ENCODE results near the gene ACADSB. TPM values are rescaled to one million over a fixed set of nuclear protein-coding genes. Genes with fewer than 3 reads are reported as not detected.

The ACADSB gene
- polyA plus RNA-seq, 3 donors = 3.9 to 14.7 (median 7.5) TPM

DNA sequence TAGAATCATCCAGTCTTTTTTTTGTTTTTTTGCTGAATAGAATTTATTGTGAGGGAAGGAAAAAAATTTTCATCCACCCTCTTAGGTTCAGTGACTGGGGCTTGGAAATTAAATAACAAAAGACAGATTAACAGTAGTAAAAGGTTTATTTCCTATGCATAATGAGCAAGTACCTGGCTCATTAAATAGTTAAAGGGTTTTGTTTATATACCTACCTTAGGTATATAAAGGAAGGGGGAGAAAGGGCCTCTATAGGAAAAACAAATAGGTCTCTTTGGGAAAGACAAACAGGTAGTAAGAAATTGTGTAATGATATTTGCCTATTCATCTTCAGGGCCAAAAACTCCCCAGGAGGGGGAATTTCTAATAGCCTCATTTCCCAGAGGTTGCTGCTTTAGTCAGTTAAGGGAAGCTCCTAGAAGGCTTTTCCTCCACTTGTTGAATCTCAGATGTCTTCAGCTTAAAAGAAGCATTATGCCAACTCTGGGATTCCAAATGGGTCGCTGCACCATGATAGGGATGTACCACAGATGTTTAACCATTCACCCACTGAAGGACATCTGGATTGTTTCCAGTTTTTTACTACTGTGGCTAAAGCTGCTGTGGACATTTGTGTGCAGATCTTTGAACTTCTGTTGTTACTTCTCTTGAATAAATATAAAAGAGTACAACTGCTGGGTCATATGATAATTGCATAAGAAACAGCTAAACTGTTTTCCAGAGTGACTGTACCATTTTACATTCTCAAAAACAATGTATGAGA lies 11.3 kb downstream of the ACADSB start:
- no peak for DNase-seq
- no peak overlapping the region for H3K27ac Mint-ChIP-seq
- peaks cover 0 to 2% (median 0%) of the 10 kb centered on the region in 3 donors for H3K27me3 Mint-ChIP-seq (ENCODE audit: low read depth in 3 of 3)
- TF ChIP-seq, protein P1, sequence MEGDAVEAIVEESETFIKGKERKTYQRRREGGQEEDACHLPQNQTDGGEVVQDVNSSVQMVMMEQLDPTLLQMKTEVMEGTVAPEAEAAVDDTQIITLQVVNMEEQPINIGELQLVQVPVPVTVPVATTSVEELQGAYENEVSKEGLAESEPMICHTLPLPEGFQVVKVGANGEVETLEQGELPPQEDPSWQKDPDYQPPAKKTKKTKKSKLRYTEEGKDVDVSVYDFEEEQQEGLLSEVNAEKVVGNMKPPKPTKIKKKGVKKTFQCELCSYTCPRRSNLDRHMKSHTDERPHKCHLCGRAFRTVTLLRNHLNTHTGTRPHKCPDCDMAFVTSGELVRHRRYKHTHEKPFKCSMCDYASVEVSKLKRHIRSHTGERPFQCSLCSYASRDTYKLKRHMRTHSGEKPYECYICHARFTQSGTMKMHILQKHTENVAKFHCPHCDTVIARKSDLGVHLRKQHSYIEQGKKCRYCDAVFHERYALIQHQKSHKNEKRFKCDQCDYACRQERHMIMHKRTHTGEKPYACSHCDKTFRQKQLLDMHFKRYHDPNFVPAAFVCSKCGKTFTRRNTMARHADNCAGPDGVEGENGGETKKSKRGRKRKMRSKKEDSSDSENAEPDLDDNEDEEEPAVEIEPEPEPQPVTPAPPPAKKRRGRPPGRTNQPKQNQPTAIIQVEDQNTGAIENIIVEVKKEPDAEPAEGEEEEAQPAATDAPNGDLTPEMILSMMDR (IDR thresholded peaks at IDR 0.05) = no peak
- Histone ChIP-seq H3K79me2 (ENCODE audit: insufficient read depth, low read length) (no peaks in the 10 kb centered on the region), H2AFZ (ENCODE audit: insufficient read depth, low read depth, low read length, poor library complexity, severe bottlenecking) (no peak overlapping the region), H3K4me1 (ENCODE audit: control insufficient read depth in 1 of 2, insufficient read depth in 2 of 2, low read length in 2 of 2) (no peaks in the 10 kb centered on the region), H3K9ac (ENCODE audit: insufficient read depth, low read length, poor library complexity, severe bottlenecking) (no peak overlapping the region), H3K27me3 (ENCODE audit: control insufficient read depth in 2 of 2, insufficient read depth in 2 of 2, low read length in 2 of 2) (no peaks in the 10 kb centered on the region), H3K27ac (ENCODE audit: low read depth in 1 of 2, low read length in 2 of 2) (no peak overlapping the region), H4K20me1 (ENCODE audit: insufficient read depth, low read length) (no peaks in the 10 kb centered on the region), H3K4me2 (replicated peaks; ENCODE audit: extremely low read depth, low read length, poor library complexity, severe bottlenecking) (no peak overlapping the region), H3K4me3 (replicated peaks in 1 of 3; ENCODE audit: low read depth in 2 of 3, low read length in 3 of 3) (no peak overlapping the region), H3K36me3 (replicated peaks in 1 of 2; ENCODE audit: control insufficient read depth in 1 of 2, insufficient read depth in 2 of 2, low read length in 2 of 2) (no peaks in the 10 kb centered on the region), H3K9me3 (replicated peaks in 1 of 2; ENCODE audit: control insufficient read depth in 1 of 2, insufficient read depth in 1 of 2, low read length in 2 of 2) (no peaks in the 10 kb centered on the region)
- H3K4me1 Mint-ChIP-seq = no peaks in the 10 kb centered on the region
- peaks cover 0 to 4% (median 1%) of the 10 kb centered on the region in 7 donors for H3K9me3 Mint-ChIP-seq
- WGBS (ENCODE audit: insufficient coverage) = no CpG with 5 or more reads among the region's 1 CpG
- no peaks in the 10 kb centered on the region for H3K36me3 Mint-ChIP-seq
- intact Hi-C loops (cut with micrococcal nuclease) = no loop called here
- H3K4me3 Mint-ChIP-seq = no peak overlapping the region

DNA sequence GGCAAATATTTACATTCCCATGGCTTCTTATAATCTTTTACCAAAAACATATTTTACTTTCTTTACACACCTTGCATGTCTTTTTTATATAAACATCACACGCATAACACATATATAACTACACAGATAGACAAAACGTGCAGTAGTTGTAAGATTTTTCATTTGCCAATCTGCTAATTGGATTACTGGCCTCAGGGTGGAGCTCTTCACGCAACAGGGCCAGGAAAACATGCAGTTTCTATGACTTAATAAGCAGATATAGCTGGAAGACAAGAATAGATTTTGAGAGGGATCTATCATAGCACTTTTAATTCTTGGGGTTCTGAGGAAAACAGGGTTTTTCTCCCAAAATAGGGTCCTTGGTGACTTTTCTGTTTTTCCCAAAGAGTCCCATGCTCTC lies 12.7 kb downstream of the ACADSB start:
- H3K27ac Mint-ChIP-seq = no peak overlapping the region
- H3K9me3 Mint-ChIP-seq = peaks cover 0 to 4% (median 0%) of the 10 kb centered on the region in 7 donors
- no CpG with 5 or more reads among the region's 3 CpGs for WGBS (ENCODE audit: insufficient coverage)
- Histone ChIP-seq H3K4me2 (replicated peaks; ENCODE audit: extremely low read depth, low read length, poor library complexity, severe bottlenecking) (no peak overlapping the region), H3K36me3 (replicated peaks in 1 of 2; ENCODE audit: control insufficient read depth in 1 of 2, insufficient read depth in 2 of 2, low read length in 2 of 2) (no peaks in the 10 kb centered on the region), H3K27ac (ENCODE audit: low read depth in 1 of 2, low read length in 2 of 2) (no peak overlapping the region), H3K79me2 (ENCODE audit: insufficient read depth, low read length) (no peaks in the 10 kb centered on the region), H3K4me3 (replicated peaks in 1 of 3; ENCODE audit: low read depth in 2 of 3, low read length in 3 of 3) (no peak overlapping the region), H3K27me3 (ENCODE audit: control insufficient read depth in 2 of 2, insufficient read depth in 2 of 2, low read length in 2 of 2) (no peaks in the 10 kb centered on the region), H3K4me1 (ENCODE audit: control insufficient read depth in 1 of 2, insufficient read depth in 2 of 2, low read length in 2 of 2) (no peaks in the 10 kb centered on the region), H3K9ac (ENCODE audit: insufficient read depth, low read length, poor library complexity, severe bottlenecking) (no peak overlapping the region), H4K20me1 (ENCODE audit: insufficient read depth, low read length) (no peaks in the 10 kb centered on the region), H2AFZ (ENCODE audit: insufficient read depth, low read depth, low read length, poor library complexity, severe bottlenecking) (no peak overlapping the region), H3K9me3 (replicated peaks in 1 of 2; ENCODE audit: control insufficient read depth in 1 of 2, insufficient read depth in 1 of 2, low read length in 2 of 2) (no peaks in the 10 kb centered on the region)
- peaks cover 0 to 2% (median 0%) of the 10 kb centered on the region in 3 donors for H3K27me3 Mint-ChIP-seq (ENCODE audit: low read depth in 3 of 3)
- H3K4me1 Mint-ChIP-seq = no peaks in the 10 kb centered on the region
- TF ChIP-seq, protein P1 (IDR thresholded peaks at IDR 0.05) = peak; percentile 20
- DNase-seq = no peak
- intact Hi-C loops (cut with micrococcal nuclease) = no loop called here
- no peaks in the 10 kb centered on the region for H3K36me3 Mint-ChIP-seq
- H3K4me3 Mint-ChIP-seq = no peak overlapping the region

All from CD14-positive monocyte (primary cell).